ENCODE results near the gene C20orf144.
A peak's percentile ranks its signal among the peaks of the same experiment; 100 is the strongest.

Gene C20orf144

GRCh38 chr20:33650111-33650752, 11.9 kb upstream of the C20orf144 start:
- no peak for DNase-seq (ENCODE audit: low read depth)

DNA sequence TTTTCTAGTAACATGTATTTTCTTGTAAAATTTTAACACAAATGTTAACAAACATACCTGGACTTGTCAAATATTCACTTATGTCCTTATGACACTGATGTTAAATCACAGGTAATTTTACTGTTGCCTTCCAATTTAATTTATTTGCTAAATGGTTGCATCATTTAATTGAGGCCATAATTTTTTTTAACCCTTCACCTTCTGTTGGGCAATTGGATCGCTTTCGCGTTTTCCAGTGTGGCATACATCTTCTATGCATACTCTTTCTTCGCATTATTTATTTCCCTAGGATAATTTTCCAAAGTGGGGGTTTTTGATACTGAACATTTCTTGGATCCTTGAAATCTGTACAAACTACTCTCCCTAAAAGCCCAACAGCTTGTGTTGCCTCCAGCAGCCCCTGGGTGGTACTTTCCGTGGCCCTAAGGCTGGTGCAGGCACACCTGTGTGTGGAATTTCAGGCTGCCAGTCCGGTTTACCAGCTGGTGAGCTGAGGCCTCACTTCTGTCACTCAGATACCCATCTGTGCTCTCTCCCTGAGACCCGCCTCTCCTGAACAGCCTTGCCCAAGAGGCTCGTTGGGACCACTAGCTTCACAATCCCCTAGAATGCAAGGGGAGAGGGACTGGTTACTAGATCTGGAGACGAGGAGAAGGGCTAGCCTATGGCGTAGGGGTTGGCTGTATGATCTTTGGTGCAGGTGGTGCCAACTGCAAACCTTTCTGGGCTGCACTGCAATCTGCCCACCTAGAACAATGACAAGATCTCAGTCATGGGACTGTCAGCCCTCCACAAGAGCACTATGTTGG, 11.2 kb upstream of the C20orf144 start:
- no peak for DNase-seq (ENCODE audit: low read depth)

DNA sequence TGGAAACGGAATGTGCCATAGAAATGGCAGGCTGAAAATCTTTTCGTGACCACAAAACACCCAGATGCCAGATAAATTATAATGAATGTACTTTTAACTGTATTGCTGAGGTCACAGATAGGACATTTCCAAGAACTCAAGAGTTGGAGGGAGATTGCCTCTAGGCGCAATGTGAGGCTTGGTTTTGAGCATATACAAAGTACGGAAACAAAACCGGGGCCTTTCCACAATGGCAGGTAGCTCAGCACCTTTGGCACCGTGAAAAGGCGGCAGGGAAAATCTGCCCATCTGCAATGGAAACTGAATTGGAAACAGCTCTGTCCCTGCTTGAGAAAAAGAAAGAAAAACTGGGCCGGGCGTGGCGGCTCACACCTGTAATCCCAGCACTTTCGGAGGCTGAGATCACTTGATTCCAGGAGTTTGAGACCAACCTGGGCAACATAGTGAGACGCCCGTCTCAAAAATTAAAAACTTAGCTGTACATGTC, 10.5 kb upstream of the C20orf144 start:
- no peak for DNase-seq (ENCODE audit: low read depth)

DNA sequence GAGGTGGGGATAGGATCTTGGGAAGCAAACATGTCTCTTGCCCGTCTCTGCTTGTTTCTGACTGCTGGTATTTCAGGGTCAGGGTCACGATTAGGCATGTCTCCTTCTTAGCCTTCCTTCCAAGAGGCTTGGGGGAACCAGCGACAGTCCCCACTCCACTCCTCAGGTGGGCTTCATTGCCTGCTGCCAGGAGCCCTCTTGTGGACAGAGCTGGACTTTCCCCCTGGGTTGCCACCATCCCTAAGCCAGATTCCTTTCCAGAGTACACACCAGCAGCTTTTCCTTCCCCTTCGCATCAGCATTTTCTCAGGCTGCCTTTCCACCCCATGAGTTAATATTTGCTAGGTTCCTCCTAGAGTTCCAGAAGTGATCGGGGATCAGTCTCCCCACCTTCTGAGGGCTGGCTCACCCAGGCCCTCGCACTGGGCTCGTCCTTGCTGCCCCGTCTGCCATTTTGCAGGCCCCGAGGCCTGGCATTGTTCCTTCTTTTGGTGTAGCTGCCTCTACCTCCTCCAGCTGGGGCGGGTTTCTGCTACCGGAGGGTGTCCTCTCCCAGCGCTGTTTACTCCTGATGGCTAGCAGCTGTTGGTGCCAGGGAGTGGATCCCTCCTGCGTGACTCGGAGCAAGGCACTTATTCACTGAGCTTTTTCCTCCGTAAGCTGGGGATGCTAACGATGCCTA, 8.8 kb upstream of the C20orf144 start:
- peak; percentile 80 for DNase-seq (ENCODE audit: low read depth)

GRCh38 chr20:33653900-33654596, 8.1 kb upstream of the C20orf144 start:
- DNase-seq (ENCODE audit: low read depth): no peak

GRCh38 chr20:33654680-33655161, 7.4 kb upstream of the C20orf144 start:
- DNase-seq (ENCODE audit: low read depth): no peak

DNA sequence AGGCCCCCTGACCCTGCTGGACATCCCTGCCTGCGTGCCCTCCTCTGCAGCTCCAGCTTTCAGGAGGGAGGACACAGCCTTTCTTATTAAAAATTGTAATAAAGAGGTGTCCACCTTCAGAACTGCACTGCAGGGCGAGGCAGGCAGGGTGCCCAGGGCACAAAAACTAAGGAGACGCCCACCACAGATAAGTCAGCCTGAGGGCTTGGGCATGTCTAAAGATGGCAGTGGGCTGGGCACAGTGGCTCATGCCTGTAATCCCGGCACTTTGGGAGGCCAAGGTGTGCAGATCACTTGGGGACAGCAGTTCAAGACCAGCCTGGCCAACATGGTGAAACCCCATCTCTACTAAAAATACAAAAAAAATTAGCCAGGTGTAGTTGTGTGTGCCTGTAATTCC, 7.0 kb upstream of the C20orf144 start:
- DNase-seq (ENCODE audit: low read depth): no peak

DNA sequence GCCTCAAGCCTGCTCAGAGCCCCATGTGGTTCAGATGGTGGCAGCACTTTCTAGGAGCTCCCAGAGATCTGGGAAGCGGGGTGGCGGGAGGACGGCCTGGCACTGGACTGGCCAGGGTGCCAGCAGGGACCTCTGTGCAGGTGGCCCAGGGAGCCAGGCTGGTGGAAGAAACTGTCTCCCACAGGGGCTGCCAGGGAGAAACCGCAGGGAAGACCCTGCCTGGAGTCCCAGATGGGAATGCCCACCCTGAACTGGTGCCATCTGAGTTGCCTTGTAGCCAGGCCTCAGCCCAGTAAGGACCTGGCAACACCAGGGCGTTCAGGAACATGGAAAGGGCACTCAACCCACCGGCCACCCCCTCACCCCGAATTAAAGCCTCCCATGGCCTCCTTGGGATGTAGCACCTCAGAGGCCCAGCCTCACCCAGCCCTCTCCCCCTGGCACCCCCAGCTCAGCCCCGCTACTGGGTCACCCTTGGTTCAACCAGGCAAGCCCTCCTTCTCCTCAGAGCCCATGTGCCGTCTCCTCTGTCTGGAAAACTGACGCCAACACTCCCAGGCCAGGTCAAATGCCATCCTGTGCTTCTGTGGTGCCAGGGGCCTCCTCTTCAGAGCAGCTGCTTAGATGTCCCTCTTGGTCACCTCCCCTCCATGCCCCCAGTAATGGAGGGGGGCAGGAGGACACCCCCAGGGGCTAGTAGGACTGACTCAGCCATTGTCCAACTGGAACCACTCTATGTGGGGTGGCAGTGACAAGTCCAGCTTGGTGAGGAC, 5.9 kb upstream of the C20orf144 start:
- DNase-seq (ENCODE audit: low read depth): no peak

DNA sequence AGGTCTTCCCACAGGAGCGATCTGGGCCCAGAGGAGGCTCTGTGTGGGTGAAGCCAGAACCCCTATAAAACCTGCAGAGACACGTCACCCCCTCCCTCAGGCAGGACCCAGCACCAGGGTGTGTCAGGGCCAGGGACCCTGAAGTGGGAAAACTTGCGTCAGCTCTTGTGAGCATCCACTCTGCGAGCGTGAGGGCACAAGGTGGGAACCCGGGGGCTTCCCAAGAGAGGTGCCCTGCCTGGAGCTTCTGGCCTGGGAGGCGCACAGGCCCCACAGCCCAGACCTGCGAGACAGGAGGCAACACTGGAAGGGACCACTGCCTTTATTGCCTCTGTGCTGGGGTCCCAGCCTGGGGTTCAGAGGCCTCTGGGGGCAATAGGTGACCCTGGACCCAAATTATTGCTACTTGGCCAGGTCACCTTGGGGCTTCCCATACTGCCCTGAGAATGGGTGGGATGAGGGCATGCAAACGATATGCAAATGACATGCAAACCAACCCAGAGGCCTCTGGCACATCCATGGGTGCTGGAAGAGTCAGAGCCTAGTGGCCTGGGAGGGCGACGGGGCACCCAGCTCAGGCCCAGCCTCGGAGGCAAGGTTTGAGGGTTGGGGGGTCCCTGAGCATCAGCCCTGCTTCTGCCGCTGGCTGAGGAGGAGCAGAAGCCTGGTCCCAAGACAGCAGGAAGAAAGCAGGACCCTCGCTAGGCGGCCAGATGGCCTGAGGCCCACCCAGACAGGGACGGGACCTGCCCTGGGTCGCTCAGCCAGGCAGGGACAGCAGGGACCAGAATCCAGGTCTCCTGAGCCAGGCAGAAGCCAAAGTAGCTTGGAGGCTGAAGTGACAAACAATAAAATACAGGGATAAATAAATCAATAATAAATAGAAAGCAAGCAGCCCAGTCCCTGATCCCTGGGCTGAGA, 5.1 kb upstream of the C20orf144 start:
- no peak for DNase-seq (ENCODE audit: low read depth)

DNA sequence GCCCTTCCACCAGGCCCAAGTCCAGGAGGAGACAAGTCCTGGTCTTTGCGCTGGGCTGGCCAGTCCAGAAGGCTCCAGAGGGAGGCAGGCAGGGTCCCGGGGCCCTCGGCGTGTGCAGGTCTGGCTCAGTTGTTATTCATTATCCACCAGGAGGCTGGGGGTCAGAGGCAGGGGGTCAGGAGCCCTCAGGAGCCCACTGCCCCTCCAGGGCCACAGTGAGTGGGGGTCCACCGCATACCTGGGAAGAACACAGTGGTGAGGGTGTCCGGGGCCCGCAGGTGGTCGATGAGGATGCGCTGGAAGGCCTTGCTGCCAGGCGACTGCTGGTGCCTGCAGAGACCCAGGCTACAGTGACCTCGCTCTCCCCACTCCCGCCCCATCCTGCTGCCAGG, 4.4 kb upstream of the C20orf144 start:
- DNase-seq (ENCODE audit: low read depth): no peak

GRCh38 chr20:33658510-33658909, 3.6 kb upstream of the C20orf144 start:
- DNase-seq (ENCODE audit: low read depth): no peak

- no peak for DNase-seq (ENCODE audit: low read depth)
Measured at GRCh38 chr20:33658929-33659328, 3.2 kb upstream of the C20orf144 start.

DNA sequence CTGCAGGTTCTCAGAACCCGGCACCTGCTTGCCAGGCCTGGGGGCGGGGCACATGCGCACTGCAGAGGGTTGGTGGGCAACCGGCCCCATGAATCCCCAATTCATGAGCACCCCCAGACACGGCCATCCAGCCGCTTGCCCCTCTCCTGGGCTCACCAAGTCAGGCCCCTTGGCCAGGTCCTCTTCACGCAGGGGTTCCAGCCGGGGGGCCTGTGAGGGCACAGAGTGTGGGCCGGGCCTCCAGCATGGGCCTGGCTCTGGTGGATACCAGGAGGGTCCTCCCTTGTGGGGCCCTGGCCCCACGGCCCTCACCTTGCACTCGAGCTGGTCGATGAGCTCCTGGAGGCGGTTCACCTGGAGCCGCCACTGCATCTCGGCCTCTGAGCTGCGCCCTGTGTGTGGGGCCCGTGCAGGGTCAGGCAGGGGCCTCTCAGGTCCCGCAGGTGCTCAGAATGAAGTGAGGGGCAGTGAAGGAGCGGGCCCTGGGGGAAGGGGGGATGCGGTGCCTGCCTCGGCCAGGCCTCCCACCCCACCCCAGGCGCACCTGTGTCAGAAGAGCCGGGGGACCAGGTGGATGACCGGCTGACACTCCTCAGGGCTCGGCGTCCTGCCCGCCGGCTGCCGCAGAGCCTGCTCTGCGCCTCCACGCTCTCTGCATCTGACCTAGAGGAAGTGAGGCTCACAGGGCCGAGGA, 2.6 kb upstream of the C20orf144 start:
- no peak for DNase-seq (ENCODE audit: low read depth)

- no peak for DNase-seq (ENCODE audit: low read depth)
Measured at GRCh38 chr20:33660035-33660684, 2.0 kb upstream of the C20orf144 start.

GRCh38 chr20:33660685-33661058, 1.5 kb upstream of the C20orf144 start:
- no peak for DNase-seq (ENCODE audit: low read depth)

DNA sequence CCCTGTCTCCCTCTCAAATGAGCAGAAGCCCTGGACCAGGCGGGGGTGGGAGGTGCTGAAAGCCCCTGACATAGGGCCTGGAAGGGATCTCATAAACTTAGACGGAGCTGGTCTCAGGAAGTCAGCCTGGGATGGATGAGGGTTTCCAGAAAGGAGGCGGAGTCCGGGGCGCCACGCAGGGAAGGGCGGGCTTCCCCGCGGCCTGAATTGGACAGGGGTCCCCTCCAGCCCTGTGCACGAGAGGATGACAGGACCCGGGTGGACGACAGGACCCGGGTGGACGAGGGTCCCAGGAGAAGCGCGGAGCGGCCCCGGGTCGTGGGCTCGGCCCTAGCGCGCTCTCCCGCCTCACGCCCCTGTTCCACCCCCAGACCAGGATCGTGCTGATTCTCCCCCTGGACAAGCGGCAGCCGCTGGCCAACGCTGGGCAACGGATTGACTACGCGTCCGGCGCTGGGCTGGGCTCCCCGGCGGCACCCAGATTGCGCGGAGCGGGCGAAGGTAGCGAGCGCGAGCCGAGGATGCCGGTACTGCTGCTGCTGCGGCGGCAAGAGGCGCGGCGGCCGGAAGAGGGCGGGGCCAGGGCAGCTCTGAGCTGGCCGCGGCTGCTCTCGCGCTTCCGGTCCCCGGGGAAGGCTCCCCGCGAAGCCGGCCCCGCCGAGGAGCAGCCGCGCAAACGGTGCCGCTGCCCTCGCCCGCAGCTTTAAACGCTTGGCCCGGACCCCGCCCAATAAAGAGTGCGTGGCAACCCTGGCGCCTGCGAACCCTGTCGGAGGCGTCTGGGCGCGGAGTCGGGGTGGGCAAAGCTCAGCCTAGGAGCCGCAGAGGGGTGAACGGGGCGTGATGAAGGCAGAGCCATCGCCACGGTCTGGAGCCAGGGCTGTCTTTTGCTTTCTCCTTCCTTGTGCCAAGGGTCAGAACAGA, 1.3 kb downstream of the C20orf144 start:
- DNase-seq (ENCODE audit: low read depth): peak; percentile 87

- DNase-seq (ENCODE audit: low read depth): no peak
Measured at GRCh38 chr20:33664085-33664761, 2.1 kb downstream of the C20orf144 start.

GRCh38 chr20:33664762-33665144, 2.6 kb downstream of the C20orf144 start:
- peak; percentile 34 for DNase-seq (ENCODE audit: low read depth)

All from ELR (cell line).